ENCODE results near the gene KRTAP4-1. TPM values are rescaled to one million over a fixed set of nuclear protein-coding genes. Genes with fewer than 3 reads are reported as not detected.

Gene KRTAP4-1
- total RNA-seq, 4 donors from 2014 or later: not detected

DNA sequence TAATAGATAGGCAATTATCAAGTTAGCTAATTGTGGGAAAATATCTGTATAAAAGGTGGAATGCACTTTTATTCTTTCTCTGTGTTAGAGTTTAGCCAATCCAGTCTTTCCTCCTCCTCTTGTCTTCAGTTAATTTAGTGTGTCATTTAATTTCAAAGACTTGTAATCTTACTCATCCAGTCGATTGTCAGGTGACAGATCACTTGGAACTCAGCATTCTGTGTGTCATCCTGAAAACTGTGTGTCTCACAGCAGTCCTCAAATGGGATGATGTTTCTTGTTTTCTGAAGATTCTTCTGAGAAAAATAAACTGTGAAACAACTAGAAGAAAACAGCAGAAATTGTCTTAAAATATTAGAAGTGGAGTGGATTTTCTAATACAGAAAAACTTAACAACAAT, 290 bp upstream of the KRTAP4-1 start:
- TF ChIP-seq, protein P1, sequence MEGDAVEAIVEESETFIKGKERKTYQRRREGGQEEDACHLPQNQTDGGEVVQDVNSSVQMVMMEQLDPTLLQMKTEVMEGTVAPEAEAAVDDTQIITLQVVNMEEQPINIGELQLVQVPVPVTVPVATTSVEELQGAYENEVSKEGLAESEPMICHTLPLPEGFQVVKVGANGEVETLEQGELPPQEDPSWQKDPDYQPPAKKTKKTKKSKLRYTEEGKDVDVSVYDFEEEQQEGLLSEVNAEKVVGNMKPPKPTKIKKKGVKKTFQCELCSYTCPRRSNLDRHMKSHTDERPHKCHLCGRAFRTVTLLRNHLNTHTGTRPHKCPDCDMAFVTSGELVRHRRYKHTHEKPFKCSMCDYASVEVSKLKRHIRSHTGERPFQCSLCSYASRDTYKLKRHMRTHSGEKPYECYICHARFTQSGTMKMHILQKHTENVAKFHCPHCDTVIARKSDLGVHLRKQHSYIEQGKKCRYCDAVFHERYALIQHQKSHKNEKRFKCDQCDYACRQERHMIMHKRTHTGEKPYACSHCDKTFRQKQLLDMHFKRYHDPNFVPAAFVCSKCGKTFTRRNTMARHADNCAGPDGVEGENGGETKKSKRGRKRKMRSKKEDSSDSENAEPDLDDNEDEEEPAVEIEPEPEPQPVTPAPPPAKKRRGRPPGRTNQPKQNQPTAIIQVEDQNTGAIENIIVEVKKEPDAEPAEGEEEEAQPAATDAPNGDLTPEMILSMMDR (IDR thresholded peaks at IDR 0.05): no peak
- TF ChIP-seq POLR2AphosphoS5 (IDR thresholded peaks at IDR 0.05) (no peak), EP300 (IDR thresholded peaks at IDR 0.05) (no peak), POLR2A (IDR thresholded peaks at IDR 0.05) (no peak)
- H3K36me3 ChIP-seq: no peaks in the 10 kb centered on the region
- 24% methylated on average over 1 of the region's 1 CpG; no CpG with 5 or more reads in 1 of the 2 donors for WGBS, 2 donors (ENCODE audit: low coverage in 1 of 2)
- H3K9me3 ChIP-seq: no peaks in the 10 kb centered on the region
- H3K4me3 ChIP-seq: no peak overlapping the region
- H3K27me3 ChIP-seq: peaks cover 27% of the 10 kb centered on the region
- ATAC-seq: no peak
- H3K4me1 ChIP-seq: no peaks in the 10 kb centered on the region
- H3K27ac ChIP-seq: no peak overlapping the region

DNA sequence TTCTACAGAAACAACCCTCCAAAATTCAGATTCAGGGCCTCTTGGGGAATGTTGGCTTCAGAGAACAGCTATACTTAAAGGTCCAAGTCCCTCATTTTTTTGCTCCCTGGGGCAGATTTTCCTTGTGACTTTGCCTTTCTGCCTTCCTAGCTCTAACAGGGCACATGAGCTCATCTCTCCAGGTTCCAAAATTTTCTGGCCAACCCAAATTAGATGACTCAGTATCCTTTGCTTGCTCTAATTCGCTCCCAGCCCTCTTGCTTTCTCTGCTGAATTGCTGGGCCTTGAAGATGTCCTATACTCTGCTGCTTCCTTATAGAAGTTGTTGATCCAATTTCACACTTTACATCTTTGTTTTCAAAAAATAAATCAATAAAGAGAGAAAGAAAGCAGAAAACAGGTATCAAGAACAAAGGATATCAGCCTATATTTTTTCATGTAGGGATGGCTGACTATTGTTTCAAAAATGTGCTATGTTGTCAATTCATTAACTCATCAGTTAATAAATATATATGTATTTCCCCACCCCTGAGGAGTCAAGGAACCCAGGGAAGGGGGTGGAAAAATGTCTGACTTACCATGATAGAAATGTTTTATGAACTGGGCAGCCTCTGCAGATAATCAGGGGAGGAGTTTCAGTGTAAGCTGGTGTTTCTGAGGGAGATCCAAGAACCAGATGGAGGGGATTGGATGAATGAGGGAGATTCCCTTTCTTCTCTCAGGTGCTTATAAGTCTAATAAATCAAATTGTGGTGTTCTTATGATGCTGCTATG, 5.7 kb downstream of the KRTAP4-1 start:
- no peak overlapping the region for H3K27ac ChIP-seq
- WGBS, 2 donors (ENCODE audit: low coverage in 1 of 2): 60 to 63% methylated on average over 1 of the region's 1 CpG
- ATAC-seq: no peak
- TF ChIP-seq EP300 (IDR thresholded peaks at IDR 0.05) (no peak), POLR2AphosphoS5 (IDR thresholded peaks at IDR 0.05) (no peak), POLR2A (IDR thresholded peaks at IDR 0.05) (no peak)
- TF ChIP-seq, protein P1 (IDR thresholded peaks at IDR 0.05): no peak
- H3K27me3 ChIP-seq: peaks cover 16% of the 10 kb centered on the region
- no peaks in the 10 kb centered on the region for H3K36me3 ChIP-seq
- H3K9me3 ChIP-seq: no peaks in the 10 kb centered on the region
- H3K4me1 ChIP-seq: no peaks in the 10 kb centered on the region
- H3K4me3 ChIP-seq: no peak overlapping the region

DNA sequence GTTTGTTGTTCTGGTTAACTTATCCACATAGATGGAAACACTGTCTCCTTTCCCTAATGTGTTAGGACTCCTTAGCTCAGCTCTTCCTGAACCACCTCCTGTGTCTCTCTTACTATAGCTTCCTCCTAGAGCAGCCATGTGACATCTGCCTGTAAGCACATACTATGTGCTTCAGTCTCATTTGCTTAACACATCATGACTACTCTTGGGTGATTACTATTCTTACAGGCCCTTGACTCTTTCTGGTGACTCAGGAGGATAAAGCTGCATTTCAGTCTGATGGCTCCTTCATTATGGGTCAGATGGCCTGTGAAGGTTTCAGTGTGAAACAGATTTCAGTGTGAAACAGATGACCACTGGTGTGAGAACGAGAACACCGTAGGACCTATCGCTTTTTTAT, 6.4 kb downstream of the KRTAP4-1 start:
- Histone ChIP-seq H3K27ac (no peak overlapping the region), H3K9me3 (no peaks in the 10 kb centered on the region), H3K4me3 (no peak overlapping the region), H3K36me3 (no peaks in the 10 kb centered on the region), H3K4me1 (no peaks in the 10 kb centered on the region), H3K27me3 (peaks cover 11% of the 10 kb centered on the region)
- 81 to 82% methylated on average over 3 of the region's 3 CpGs for WGBS, 2 donors (ENCODE audit: low coverage in 1 of 2)
- no peak for TF ChIP-seq EP300 (IDR thresholded peaks at IDR 0.05)
- no peak for TF ChIP-seq POLR2A (IDR thresholded peaks at IDR 0.05)
- no peak for TF ChIP-seq POLR2AphosphoS5 (IDR thresholded peaks at IDR 0.05)
- TF ChIP-seq, protein P1 (IDR thresholded peaks at IDR 0.05): no peak
- no peak for ATAC-seq

DNA sequence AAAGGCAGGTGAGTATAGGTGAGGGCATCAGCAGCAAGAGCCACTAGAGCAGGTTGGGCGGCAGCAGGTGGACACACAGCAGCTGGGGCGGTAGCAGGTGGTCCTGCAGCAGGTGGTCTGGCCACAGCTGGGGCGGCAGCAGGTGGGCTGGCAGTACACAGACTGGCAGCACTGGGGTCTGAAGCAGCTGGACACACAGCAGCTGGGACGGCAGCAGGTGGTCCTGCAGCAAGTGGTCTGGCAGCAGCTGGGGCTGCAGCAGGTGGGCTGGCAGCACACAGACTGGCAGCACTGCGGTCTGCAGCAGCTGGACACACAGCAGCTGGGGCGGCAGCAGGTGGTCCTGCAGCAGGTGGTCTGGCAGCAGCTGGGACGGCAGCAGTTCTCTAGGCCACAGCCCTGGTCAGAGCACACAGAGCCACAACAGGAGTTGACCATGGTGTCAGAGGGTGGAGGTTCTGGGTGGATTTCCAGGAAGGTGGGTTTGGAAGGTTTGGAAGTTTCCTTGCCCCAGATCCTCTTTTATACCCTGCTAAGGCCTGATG, 6.9 kb downstream of the KRTAP4-1 start, which contains the start of gene KRTAP4-2:
Gene KRTAP4-2 (minus strand): TSS at position 495 of the 545 bp plus-strand sequence. CDS start 57 bp downstream, at position 438.
- H3K27ac ChIP-seq: no peak within 1 kb of the TSS
- no peak within 1 kb of the TSS for H3K4me3 ChIP-seq
- peaks cover 11% of the 10 kb centered on the region for H3K27me3 ChIP-seq
- H3K9me3 ChIP-seq: no peaks in the 10 kb centered on the region
- 68% methylated on average over 3 of the region's 7 CpGs; no CpG with 5 or more reads in 1 of the 2 donors for WGBS, 2 donors (ENCODE audit: low coverage in 1 of 2)
- ATAC-seq: no peak
- H3K4me1 ChIP-seq: no peaks in the 10 kb centered on the region
- no peak for TF ChIP-seq POLR2AphosphoS5 (IDR thresholded peaks at IDR 0.05)
- TF ChIP-seq, protein P1 (IDR thresholded peaks at IDR 0.05): no peak
- TF ChIP-seq POLR2A (IDR thresholded peaks at IDR 0.05): no peak
- TF ChIP-seq EP300 (IDR thresholded peaks at IDR 0.05): no peak
- no peaks in the 10 kb centered on the region for H3K36me3 ChIP-seq

Measured in gastroesophageal sphincter (tissue), 4 donors.